Measurements from ENCODE around the gene GCN1. TPM values are rescaled to one million over a fixed set of nuclear protein-coding genes. Genes with fewer than 3 reads are reported as not detected.
"Not testable (repeated sequence)": the region's sequence is repeated elsewhere in the genome, so short reads cannot be mapped to it uniquely, and the experiment has no call there.

The GCN1 gene
- total RNA-seq, 1 experiment from 2014 or later, result 116 TPM

DNA sequence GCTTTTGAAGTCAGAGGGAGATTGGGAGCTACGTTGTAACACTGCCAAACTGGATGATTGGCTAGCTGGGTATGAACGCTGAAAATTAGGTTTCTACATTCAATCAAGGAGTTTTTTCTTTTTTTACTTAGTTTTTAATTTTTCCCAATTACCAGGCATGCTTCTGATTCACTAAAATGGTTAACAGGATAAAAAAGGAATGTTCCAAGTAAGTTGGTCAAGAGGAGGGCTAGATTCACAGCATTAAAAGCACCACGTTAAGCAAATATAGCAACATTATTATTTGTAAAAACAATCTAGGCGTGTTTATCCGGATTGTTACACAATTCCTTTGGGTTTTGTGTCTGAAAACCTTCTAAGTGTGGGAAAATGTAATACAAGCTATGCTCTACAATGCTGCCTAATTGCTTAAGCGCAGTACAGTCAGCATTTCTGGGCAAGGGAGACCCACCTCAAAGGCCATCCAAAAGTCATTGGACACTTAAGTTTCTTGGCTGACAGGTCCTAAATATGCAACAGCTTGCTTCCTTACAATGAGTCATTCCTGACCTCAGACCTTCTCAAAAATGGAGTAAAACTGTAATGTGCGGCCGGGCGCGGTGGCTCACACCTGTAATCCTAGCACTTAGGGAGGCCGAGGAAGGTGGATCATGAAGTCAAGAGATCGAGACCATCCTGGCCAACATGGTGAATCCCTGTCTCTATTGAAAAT lies 5.2 kb upstream of the GCN1 start:
- CTCF ChIA-PET, result interaction anchor here (0.5 kb wide), 1 partner anchor 18 kb away, joined by 6 read pairs; no protein-coding TSS in a partner anchor
- peak overlapping the region; percentile 64 for H3K4me3 ChIP-seq
- peak; percentile 23 to 63 for DNase-seq
- H3K9me3 ChIP-seq (ENCODE audit: insufficient read depth, low read depth), result no peaks in the 10 kb centered on the region
- POLR2A ChIA-PET (ENCODE audit: unreplicated experiment), result interaction anchor here (0.6 to 0.7 kb wide), 2 partner anchors 49 to 109 kb away, joined by 3 to 14 read pairs; no protein-coding TSS in a partner anchor
- H3K79me2 ChIP-seq (ENCODE audit: low read depth), result peaks cover 43% of the 10 kb centered on the region
- TF ChIP-seq, protein P1, sequence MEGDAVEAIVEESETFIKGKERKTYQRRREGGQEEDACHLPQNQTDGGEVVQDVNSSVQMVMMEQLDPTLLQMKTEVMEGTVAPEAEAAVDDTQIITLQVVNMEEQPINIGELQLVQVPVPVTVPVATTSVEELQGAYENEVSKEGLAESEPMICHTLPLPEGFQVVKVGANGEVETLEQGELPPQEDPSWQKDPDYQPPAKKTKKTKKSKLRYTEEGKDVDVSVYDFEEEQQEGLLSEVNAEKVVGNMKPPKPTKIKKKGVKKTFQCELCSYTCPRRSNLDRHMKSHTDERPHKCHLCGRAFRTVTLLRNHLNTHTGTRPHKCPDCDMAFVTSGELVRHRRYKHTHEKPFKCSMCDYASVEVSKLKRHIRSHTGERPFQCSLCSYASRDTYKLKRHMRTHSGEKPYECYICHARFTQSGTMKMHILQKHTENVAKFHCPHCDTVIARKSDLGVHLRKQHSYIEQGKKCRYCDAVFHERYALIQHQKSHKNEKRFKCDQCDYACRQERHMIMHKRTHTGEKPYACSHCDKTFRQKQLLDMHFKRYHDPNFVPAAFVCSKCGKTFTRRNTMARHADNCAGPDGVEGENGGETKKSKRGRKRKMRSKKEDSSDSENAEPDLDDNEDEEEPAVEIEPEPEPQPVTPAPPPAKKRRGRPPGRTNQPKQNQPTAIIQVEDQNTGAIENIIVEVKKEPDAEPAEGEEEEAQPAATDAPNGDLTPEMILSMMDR (conservative IDR thresholded peaks at IDR 0.05), result no peak
- no peak for TF ChIP-seq EZH2 (IDR thresholded peaks at IDR 0.05; ENCODE audit: low read depth)
- H4K20me1 ChIP-seq (ENCODE audit: insufficient read depth), result peaks cover 41% of the 10 kb centered on the region
- peaks cover 46% of the 10 kb centered on the region for H3K4me1 ChIP-seq (replicated peaks; ENCODE audit: insufficient read depth)
- intact Hi-C loops (cut with micrococcal nuclease; ENCODE audit: unreplicated experiment), result loop anchor here (2.0 kb wide), 1 partner anchor 29 kb away; no protein-coding TSS in a partner anchor
- BruUV-seq (replicated peaks), result no TSS peak
- H3F3A ChIP-seq (ENCODE audit: insufficient read depth, low read depth), result peaks cover 63% of the 10 kb centered on the region
- H3K4me2 ChIP-seq, result peak overlapping the region; percentile 100
- no peaks in the 10 kb centered on the region for H3K27me3 ChIP-seq (ENCODE audit: insufficient read depth, low read depth)
- H3K36me3 ChIP-seq (ENCODE audit: low read depth), result peaks cover 28% of the 10 kb centered on the region
- H2AFZ ChIP-seq, result no peak overlapping the region
- no peaks in the 10 kb centered on the region for H3K9me2 ChIP-seq (ENCODE audit: insufficient read depth)
- peak overlapping the region; percentile 93 for H3K27ac ChIP-seq

DNA sequence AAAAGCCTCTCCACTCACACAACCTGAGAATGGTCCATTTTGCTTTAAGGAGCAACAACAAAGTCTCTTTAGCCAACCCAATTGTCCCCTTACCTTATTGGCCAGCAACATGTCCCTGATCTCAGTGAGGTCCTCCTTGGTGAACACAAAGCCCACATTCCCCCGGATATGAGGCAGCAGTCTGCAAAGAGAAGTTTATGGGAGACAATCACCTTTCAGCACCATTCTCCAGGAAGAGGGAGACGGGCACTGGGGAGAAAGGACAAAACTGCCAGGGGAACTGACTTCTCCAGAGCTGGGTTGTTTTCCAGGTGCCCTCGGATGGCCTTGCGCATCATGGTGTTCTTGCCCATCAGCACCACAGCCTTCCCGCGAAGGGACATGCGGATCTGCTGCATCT lies 4.5 kb upstream of the GCN1 start:
- Histone ChIP-seq H4K20me1 (ENCODE audit: insufficient read depth) (peaks cover 41% of the 10 kb centered on the region), H3K27ac (peak overlapping the region; percentile 93), H3K4me1 (replicated peaks; ENCODE audit: insufficient read depth) (peaks cover 46% of the 10 kb centered on the region), H3K9me2 (ENCODE audit: insufficient read depth) (no peaks in the 10 kb centered on the region), H3K36me3 (ENCODE audit: low read depth) (peaks cover 28% of the 10 kb centered on the region), H2AFZ (no peak overlapping the region), H3K27me3 (ENCODE audit: insufficient read depth, low read depth) (no peaks in the 10 kb centered on the region), H3K9me3 (ENCODE audit: insufficient read depth, low read depth) (no peaks in the 10 kb centered on the region), H3K4me3 (peak overlapping the region; percentile 64), H3F3A (ENCODE audit: insufficient read depth, low read depth) (peaks cover 63% of the 10 kb centered on the region), H3K4me2 (peak overlapping the region; percentile 100), H3K79me2 (ENCODE audit: low read depth) (peaks cover 48% of the 10 kb centered on the region)
- DNase-seq, result no peak
- no TSS peak for BruUV-seq (replicated peaks)
- intact Hi-C loops (cut with micrococcal nuclease; ENCODE audit: unreplicated experiment), result no loop called here
- ChIA-PET CTCF (no interaction called here), POLR2A (ENCODE audit: unreplicated experiment) (no interaction called here)
- TF ChIP-seq EZH2 (IDR thresholded peaks at IDR 0.05; ENCODE audit: low read depth), result no peak
- TF ChIP-seq, protein P1 (conservative IDR thresholded peaks at IDR 0.05), result no peak

DNA sequence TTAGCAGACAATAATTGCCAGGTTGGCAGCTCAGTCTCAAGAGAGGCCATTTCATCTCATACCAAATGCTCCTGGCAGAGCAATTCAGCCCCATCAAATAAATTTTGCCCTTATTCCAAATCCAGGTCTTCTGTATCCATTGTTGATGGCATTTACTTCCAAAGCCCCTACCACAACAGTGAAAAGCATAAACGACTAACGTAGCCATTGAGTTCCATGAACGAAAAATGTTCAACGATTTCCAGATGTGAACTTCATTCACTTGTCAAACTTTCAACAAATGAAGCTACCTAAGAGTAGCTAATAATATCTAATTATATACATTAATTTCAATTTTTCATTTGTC lies 3.0 kb upstream of the GCN1 start:
- peaks cover 28% of the 10 kb centered on the region for H3K36me3 ChIP-seq (ENCODE audit: low read depth)
- peaks cover 41% of the 10 kb centered on the region for H4K20me1 ChIP-seq (ENCODE audit: insufficient read depth)
- no peak for TF ChIP-seq EZH2 (IDR thresholded peaks at IDR 0.05; ENCODE audit: low read depth)
- H3K9me2 ChIP-seq (ENCODE audit: insufficient read depth), result no peaks in the 10 kb centered on the region
- no peak for DNase-seq
- peaks cover 46% of the 10 kb centered on the region for H3K4me1 ChIP-seq (replicated peaks; ENCODE audit: insufficient read depth)
- peaks cover 63% of the 10 kb centered on the region for H3K79me2 ChIP-seq (ENCODE audit: low read depth)
- peak overlapping the region; percentile 93 for H3K27ac ChIP-seq
- H2AFZ ChIP-seq, result no peak overlapping the region
- no peaks in the 10 kb centered on the region for H3K9me3 ChIP-seq (ENCODE audit: insufficient read depth, low read depth)
- ChIA-PET POLR2A (ENCODE audit: unreplicated experiment) (interaction anchor here (0.6 to 0.9 kb wide), 2 partner anchors 34 to 96 kb away, joined by 5 to 8 read pairs; partner anchors contain the start of gene RNU4-1), CTCF (no interaction called here)
- intact Hi-C loops (cut with micrococcal nuclease; ENCODE audit: unreplicated experiment), result no loop called here
- BruUV-seq (replicated peaks), result no TSS peak
- no peaks in the 10 kb centered on the region for H3K27me3 ChIP-seq (ENCODE audit: insufficient read depth, low read depth)
- H3K4me2 ChIP-seq, result peak overlapping the region; percentile 100
- peaks cover 63% of the 10 kb centered on the region for H3F3A ChIP-seq (ENCODE audit: insufficient read depth, low read depth)
- peak overlapping the region; percentile 64; the same call in 1 of the 2 replicates for H3K4me3 ChIP-seq

DNA sequence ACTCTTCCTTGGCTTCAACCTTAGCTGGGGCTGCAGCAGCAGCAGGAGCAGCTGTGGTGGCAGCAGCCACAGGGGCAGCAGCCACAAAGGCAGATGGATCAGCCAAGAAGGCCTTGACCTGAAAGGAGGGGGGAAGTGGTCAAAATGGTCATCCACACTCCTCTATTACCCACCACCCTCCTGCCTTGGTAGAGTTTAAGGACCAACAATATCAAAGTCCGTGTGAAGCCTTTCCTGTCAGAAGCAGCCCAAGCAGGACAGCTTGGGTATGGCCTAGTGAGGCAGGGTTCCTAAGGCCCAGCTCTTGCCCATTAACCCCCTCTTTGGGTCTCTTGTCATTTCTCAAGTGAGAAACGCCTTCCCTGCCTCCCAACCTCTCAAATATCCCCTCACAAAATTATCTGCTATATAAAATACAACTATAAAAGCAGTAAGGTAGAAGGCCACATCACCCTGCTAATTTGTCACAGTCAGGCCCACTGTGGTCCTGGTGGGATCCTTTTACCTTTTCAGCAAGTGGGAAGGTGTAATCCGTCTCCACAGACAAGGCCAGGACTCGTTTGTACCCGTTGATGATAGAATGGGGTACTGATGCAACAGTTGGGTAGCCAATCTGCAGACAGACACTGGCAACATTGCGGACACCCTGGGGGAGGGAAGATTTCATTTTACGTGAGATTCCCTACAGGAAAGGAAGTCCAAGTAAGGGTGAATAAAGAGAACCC lies 2.5 kb upstream of the GCN1 start:
- intact Hi-C loops (cut with micrococcal nuclease; ENCODE audit: unreplicated experiment); H2AFZ ChIP-seq; H3K9me3 ChIP-seq (ENCODE audit: insufficient read depth, low read depth); DNase-seq; H3K27me3 ChIP-seq (ENCODE audit: insufficient read depth, low read depth); CTCF ChIA-PET; BruUV-seq (replicated peaks); H3K9me2 ChIP-seq (ENCODE audit: insufficient read depth): not testable (repeated sequence)
- Histone ChIP-seq H3K4me1 (replicated peaks; ENCODE audit: insufficient read depth) (peaks cover 46% of the 10 kb centered on the region), H3K36me3 (ENCODE audit: low read depth) (peaks cover 28% of the 10 kb centered on the region), H4K20me1 (ENCODE audit: insufficient read depth) (peaks cover 42% of the 10 kb centered on the region), H3K79me2 (ENCODE audit: low read depth) (peaks cover 68% of the 10 kb centered on the region), H3K27ac (peak overlapping the region; percentile 93), H3K4me3 (peak overlapping the region; percentile 64), H3F3A (ENCODE audit: insufficient read depth, low read depth) (peaks cover 63% of the 10 kb centered on the region), H3K4me2 (peak overlapping the region; percentile 100)
- POLR2A ChIA-PET (ENCODE audit: unreplicated experiment), result interaction anchor here (0.6 to 0.9 kb wide), 2 partner anchors 34 to 35 kb away, joined by 3 to 8 read pairs; no protein-coding TSS in a partner anchor

Measured in PC-9 (cell line).